Activated T-cell treated with anti-CD3 and anti-CD28 coated beads, Interleukin-2, amount 50 U/mL, for 72 hours (primary cell): Measurements from ENCODE around the gene AKR1C2. TPM values are rescaled to one million over a fixed set of nuclear protein-coding genes. Genes with fewer than 3 reads are reported as not detected.
"Not testable (repeated sequence)": the region's sequence is repeated elsewhere in the genome, so short reads cannot be mapped to it uniquely, and the experiment has no call there.

Experiments
- ATAC-seq, 2 donors: fragments of 150-1000 bp; cut with Tn5 transposase; replicated peaks in 1 of 2; 2 replicates each; pipeline ENCODE4 v1.10.0; 2021; ENCODE audit warnings: moderate library complexity in 2 of 2, mild to moderate bottlenecking in 1 of 2
- DNase-seq, 2 donors: peaks; one replicate each; pipeline ENCODE4 v3.0.0; 2021 to 2022; ENCODE audit warnings: mixed read lengths in 1 of 2
- H3K27ac Mint-ChIP-seq: one replicate; pipeline ENCODE4 v1.8.0; 2022; ENCODE audit warnings: mild to moderate bottlenecking, moderate library complexity, mixed read lengths
- H3K27me3 Mint-ChIP-seq: one replicate; pipeline ENCODE4 v1.8.0; 2022; ENCODE audit warnings: low read depth, mixed read lengths
- H3K36me3 Mint-ChIP-seq, 2 donors: one replicate each; pipeline ENCODE4 v1.8.0; 2022; ENCODE audit warnings: mixed read lengths in 2 of 2, mild to moderate bottlenecking in 1 of 2; ENCODE audit not compliant: insufficient read depth in 2 of 2
- H3K4me1 Mint-ChIP-seq: one replicate; pipeline ENCODE4 v1.8.0; 2022; ENCODE audit warnings: low read depth, mixed read lengths
- H3K4me3 Mint-ChIP-seq, 2 donors: one replicate each; pipeline ENCODE4 v1.8.0; 2022; ENCODE audit warnings: mild to moderate bottlenecking in 2 of 2, mixed read lengths in 2 of 2, moderate library complexity in 2 of 2
- H3K9me3 Mint-ChIP-seq, 2 donors: one replicate each; pipeline ENCODE4 v1.8.0; 2022; ENCODE audit warnings: mixed read lengths in 2 of 2
- total RNA-seq, 2 donors: library from RNA; stranded (reverse); gene quantifications; one replicate each; pipeline ENCODE4 v1.2.3, GENCODE V29; 2022

The AKR1C2 gene
- total RNA-seq, 2 donors from 2014 or later, result 0.22 TPM; not detected in 1

GRCh38 chr10:4994260-4994659, 9.4 kb downstream of the AKR1C2 start:
- H3K4me1 Mint-ChIP-seq, ATAC-seq, H3K4me3 Mint-ChIP-seq, H3K27ac Mint-ChIP-seq, H3K36me3 Mint-ChIP-seq, H3K27me3 Mint-ChIP-seq, DNase-seq, H3K9me3 Mint-ChIP-seq: not testable (repeated sequence)

DNA sequence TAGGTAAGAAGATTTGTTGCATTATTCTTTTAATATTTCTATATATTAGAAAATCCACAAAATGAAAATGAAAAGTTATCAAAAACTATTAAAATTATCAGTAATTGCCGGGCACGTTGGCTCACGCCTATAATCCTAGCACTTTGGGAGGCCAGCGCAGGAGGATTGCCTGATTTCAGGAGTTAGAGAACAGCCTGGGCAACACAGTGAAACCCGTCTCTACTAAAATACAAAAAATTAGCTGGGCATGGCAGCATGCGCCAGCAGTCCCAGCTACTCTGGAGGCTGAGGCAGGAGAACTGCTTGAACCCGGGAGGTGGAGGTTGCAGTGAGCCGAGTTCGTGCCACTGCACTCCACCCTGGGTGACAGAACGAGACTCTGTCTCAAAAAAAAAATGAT, 11.1 kb downstream of the AKR1C2 start:
- H3K27ac Mint-ChIP-seq, ATAC-seq, H3K27me3 Mint-ChIP-seq, H3K4me3 Mint-ChIP-seq, H3K4me1 Mint-ChIP-seq, H3K36me3 Mint-ChIP-seq, H3K9me3 Mint-ChIP-seq, DNase-seq: not testable (repeated sequence)

- H3K27ac Mint-ChIP-seq, ATAC-seq, H3K9me3 Mint-ChIP-seq, H3K27me3 Mint-ChIP-seq, H3K36me3 Mint-ChIP-seq, H3K4me1 Mint-ChIP-seq, H3K4me3 Mint-ChIP-seq, DNase-seq: not testable (repeated sequence)
Measured at GRCh38 chr10:4991463-4991862, 12.2 kb downstream of the AKR1C2 start.

DNA sequence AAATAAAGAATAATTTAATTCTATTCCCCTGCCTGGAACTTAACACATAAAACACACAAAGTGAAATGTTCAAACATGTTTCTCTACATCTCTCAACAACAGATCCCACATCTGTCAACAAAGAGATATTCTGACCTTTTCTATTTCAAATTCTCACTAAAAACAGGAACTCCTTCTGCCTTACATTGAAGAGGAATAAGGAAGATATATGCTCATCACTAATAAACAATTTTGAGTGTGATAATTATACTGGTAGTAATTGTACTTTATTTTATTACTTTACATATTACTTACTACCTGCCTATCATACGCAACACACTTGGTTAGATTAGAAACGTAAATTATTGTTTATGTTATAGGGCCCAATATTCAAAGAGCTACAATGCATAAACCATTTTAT, 13.4 kb downstream of the AKR1C2 start:
- Mint-ChIP-seq H3K9me3 (no peaks in the 10 kb centered on the region), H3K27ac (no peak overlapping the region), H3K4me3 (no peak overlapping the region), H3K27me3 (peaks cover 8% of the 10 kb centered on the region), H3K36me3 (no peaks in the 10 kb centered on the region), H3K4me1 (no peaks in the 10 kb centered on the region)
- DNase-seq (no peak), ATAC-seq (no peak)

GRCh38 chr10:4988000-4988641, 15.5 kb downstream of the AKR1C2 start:
- H3K27ac Mint-ChIP-seq, H3K4me1 Mint-ChIP-seq, H3K4me3 Mint-ChIP-seq, H3K27me3 Mint-ChIP-seq, H3K36me3 Mint-ChIP-seq, ATAC-seq, DNase-seq, H3K9me3 Mint-ChIP-seq: not testable (repeated sequence)

- H3K27me3 Mint-ChIP-seq, result peaks cover 8% of the 10 kb centered on the region
- H3K4me1 Mint-ChIP-seq, result no peaks in the 10 kb centered on the region
- DNase-seq (no peak), ATAC-seq (no peak)
- no peaks in the 10 kb centered on the region for H3K36me3 Mint-ChIP-seq
- H3K4me3 Mint-ChIP-seq, result no peak overlapping the region
- no peak overlapping the region for H3K27ac Mint-ChIP-seq
- H3K9me3 Mint-ChIP-seq, result no peaks in the 10 kb centered on the region
Measured at GRCh38 chr10:4984971-4985594, 18.6 kb downstream of the AKR1C2 start.

DNA sequence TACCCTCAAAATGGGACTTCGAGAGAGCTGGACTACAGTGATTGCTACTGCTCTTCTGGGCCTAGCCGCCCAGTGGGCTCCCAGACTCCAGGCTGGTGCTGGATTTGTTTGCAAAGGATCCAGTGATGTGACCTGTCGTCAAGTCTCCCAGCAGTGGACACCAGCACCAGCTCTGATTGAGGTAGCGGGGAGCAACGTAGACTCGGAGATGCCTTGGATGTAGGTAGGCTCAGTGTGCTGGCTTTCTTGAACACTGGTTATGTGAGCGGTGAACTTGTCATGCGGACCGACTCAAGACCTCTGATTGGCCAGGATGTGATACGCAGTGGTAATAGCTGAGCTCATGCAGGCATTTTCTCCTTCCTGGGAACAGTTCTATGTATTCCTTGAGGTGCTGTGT, 19.4 kb downstream of the AKR1C2 start:
- Mint-ChIP-seq H3K27me3 (peaks cover 8% of the 10 kb centered on the region), H3K4me1 (no peaks in the 10 kb centered on the region), H3K4me3 (no peak overlapping the region), H3K27ac (no peak overlapping the region), H3K36me3 (no peaks in the 10 kb centered on the region), H3K9me3 (no peaks in the 10 kb centered on the region)
- no peak for ATAC-seq
- DNase-seq, result no peak

- H3K4me3 Mint-ChIP-seq, result no peak overlapping the region
- H3K27me3 Mint-ChIP-seq, result peaks cover 8% of the 10 kb centered on the region
- DNase-seq (no peak), ATAC-seq (no peak)
- H3K9me3 Mint-ChIP-seq, result no peaks in the 10 kb centered on the region
- H3K4me1 Mint-ChIP-seq, result no peaks in the 10 kb centered on the region
- no peak overlapping the region for H3K27ac Mint-ChIP-seq
- H3K36me3 Mint-ChIP-seq, result no peaks in the 10 kb centered on the region
Measured at GRCh38 chr10:4983615-4984216, 19.9 kb downstream of the AKR1C2 start.

DNA sequence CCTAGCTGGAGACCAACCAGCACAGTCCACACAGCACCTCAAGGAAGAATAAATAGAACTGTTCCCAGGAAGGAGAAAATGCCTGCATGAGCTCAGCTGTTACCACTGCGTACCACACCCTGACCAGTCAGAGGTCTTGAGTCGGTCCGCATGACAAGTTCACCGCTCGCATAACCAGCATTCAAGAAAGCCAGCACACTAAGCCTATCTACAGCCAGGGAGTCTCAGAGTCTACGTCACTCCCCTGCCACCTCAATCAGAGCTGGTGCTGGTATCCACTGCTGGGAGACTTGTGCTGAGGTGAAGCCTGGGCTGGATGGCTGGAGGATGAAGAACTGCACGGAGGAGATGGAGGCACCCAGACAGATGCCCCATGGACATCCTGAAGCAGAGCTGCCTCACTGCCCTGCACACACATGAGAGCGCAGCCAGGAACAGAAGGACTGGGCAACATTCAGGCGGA, 20.9 kb downstream of the AKR1C2 start:
- Mint-ChIP-seq H3K36me3 (no peaks in the 10 kb centered on the region), H3K4me3 (no peak overlapping the region), H3K4me1 (no peaks in the 10 kb centered on the region), H3K27me3 (peaks cover 8% of the 10 kb centered on the region), H3K9me3 (no peaks in the 10 kb centered on the region), H3K27ac (no peak overlapping the region)
- DNase-seq (no peak), ATAC-seq (no peak)

DNA sequence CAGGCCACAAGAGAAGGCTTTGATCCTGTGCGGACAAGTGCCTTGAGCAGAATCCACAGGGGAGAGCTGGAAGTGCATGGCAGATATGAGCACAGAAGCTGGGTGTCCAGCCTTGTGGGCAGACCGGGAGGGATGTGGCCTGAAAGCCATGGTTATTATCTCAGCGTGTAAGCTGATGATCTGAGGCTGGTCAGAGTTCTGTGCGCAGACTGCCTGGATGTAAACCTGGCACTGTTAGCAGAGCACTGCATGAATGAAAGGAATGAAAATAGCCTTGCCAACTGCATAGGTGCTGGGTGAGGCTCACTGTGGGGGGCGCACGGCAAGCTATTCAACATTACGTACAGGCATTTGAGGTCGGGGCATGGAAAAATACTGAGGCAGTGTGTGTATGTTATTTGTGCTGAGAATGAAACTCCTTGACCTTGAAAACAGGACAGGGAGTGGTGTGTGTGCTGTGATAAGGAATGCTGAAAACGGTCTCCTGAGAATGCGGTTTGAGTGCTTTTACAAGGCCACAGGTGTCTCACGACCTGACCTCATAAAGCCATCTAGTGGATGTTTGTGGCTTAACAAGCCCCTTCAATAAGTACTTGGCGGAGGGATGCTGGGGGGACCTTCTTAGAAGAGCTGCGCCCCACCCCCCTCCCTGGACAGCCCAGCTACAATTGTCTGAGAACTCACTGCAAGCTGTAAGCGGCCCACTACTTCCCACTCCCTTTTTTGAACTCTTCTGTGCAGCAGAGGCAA, 21.8 kb downstream of the AKR1C2 start:
- H3K27ac Mint-ChIP-seq, result no peak overlapping the region
- DNase-seq, result peak in 1 of 2 donors; percentile 3
- peaks cover 8% of the 10 kb centered on the region for H3K27me3 Mint-ChIP-seq
- H3K36me3 Mint-ChIP-seq, result no peaks in the 10 kb centered on the region
- peak in 1 of 2 donors; percentile 41 for ATAC-seq
- no peaks in the 10 kb centered on the region for H3K9me3 Mint-ChIP-seq
- H3K4me1 Mint-ChIP-seq, result no peaks in the 10 kb centered on the region
- H3K4me3 Mint-ChIP-seq, result no peak overlapping the region

GRCh38 chr10:4980793-4981192, 22.9 kb downstream of the AKR1C2 start:
- DNase-seq, result no peak
- no peaks in the 10 kb centered on the region for H3K36me3 Mint-ChIP-seq
- no peak overlapping the region for H3K4me3 Mint-ChIP-seq
- no peak for ATAC-seq
- H3K27ac Mint-ChIP-seq, result no peak overlapping the region
- H3K9me3 Mint-ChIP-seq, result no peaks in the 10 kb centered on the region
- peaks cover 6% of the 10 kb centered on the region for H3K27me3 Mint-ChIP-seq
- H3K4me1 Mint-ChIP-seq, result no peaks in the 10 kb centered on the region

DNA sequence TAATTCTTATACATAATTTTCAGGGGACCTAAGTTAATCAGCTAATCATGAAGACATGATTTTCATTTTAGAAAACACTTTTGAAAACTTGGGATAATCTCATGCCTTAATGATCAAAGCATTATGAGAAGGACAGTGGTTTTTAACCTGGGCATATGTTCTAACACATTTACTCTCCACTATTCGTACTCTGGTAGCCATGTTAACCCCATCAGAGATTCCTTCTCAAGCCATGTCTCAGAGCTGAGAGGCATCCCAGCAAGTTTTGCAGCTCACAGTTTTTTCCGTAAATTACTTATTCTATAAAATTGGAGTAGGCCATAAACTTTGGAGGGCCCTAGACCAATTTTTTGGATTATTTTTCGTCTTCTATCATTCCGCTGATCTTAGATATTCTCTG, 24.8 kb downstream of the AKR1C2 start:
- no peaks in the 10 kb centered on the region for H3K4me1 Mint-ChIP-seq
- ATAC-seq, result no peak
- no peaks in the 10 kb centered on the region for H3K36me3 Mint-ChIP-seq

GRCh38 chr10:4977025-4977424, 26.6 kb downstream of the AKR1C2 start:
- no peaks in the 10 kb centered on the region for H3K36me3 Mint-ChIP-seq
- H3K4me1 Mint-ChIP-seq, result no peaks in the 10 kb centered on the region
- no peaks in the 10 kb centered on the region for H3K27me3 Mint-ChIP-seq
- no peak overlapping the region for H3K27ac Mint-ChIP-seq
- ATAC-seq (no peak), DNase-seq (no peak)
- no peak overlapping the region for H3K4me3 Mint-ChIP-seq
- no peaks in the 10 kb centered on the region for H3K9me3 Mint-ChIP-seq

More for the DNA sequence above, 24.8 kb downstream of the AKR1C2 start:
- Mint-ChIP-seq H3K27ac (no peak overlapping the region), H3K27me3 (no peaks in the 10 kb centered on the region), H3K4me3 (no peak overlapping the region), H3K9me3 (no peaks in the 10 kb centered on the region)
- no peak for DNase-seq
